Loucy (cell line): ENCODE results near the gene PLPP1.

Experiments used
- H2AFZ ChIP-seq: fragments of 200-600 bp; sonication (generic); 2 replicates; pipeline ENCODE4 v1.6.0; 2016; ENCODE audit warnings: antibody characterized with exemption, mild to moderate bottlenecking, low read length, moderate library complexity
- H3F3A ChIP-seq: fragments of 200-600 bp; 2 replicates; pipeline ENCODE4 v1.6.0; 2016; ENCODE audit warnings: antibody characterized with exemption, low read depth, mild to moderate bottlenecking
- H3K27me3 ChIP-seq: fragments of 200-600 bp; sonication (generic); 2 replicates; pipeline ENCODE4 v1.6.1; 2014; ENCODE audit warnings: low read length, mild to moderate bottlenecking; ENCODE audit not compliant: insufficient read depth, poor library complexity, severe bottlenecking
- H3K36me3 ChIP-seq: fragments of 200-600 bp; sonication (generic); 2 replicates; pipeline ENCODE4 v1.6.1; 2016; ENCODE audit warnings: low read length; ENCODE audit not compliant: insufficient read depth
- H3K4me1 ChIP-seq: fragments of 200-600 bp; sonication (generic); 2 replicates; pipeline ENCODE4 v1.5.1; 2014; ENCODE audit warnings: low read length, mild to moderate bottlenecking; ENCODE audit not compliant: insufficient read depth, poor library complexity, severe bottlenecking
- H3K4me2 ChIP-seq: fragments of 200-600 bp; sonication (generic); 2 replicates; pipeline ENCODE4 v1.6.0; 2014; ENCODE audit warnings: antibody characterized with exemption, low read length, low read depth, mild to moderate bottlenecking; ENCODE audit not compliant: poor library complexity, severe bottlenecking
- H3K4me3 ChIP-seq: fragments of 200-600 bp; sonication (generic); 2 replicates; pipeline ENCODE4 v1.5.1; 2014; ENCODE audit warnings: low read length, mild to moderate bottlenecking, mixed read lengths; ENCODE audit not compliant: poor library complexity, severe bottlenecking
- H3K79me2 ChIP-seq: fragments of 200-600 bp; sonication (generic); 2 replicates; pipeline ENCODE4 v1.6.1; 2014; ENCODE audit warnings: low read length; ENCODE audit not compliant: insufficient read depth
- H3K9ac ChIP-seq: fragments of 200-600 bp; sonication (generic); 2 replicates; pipeline ENCODE4 v1.6.0; 2014; ENCODE audit warnings: mild to moderate bottlenecking, low read depth, low read length, moderate library complexity; ENCODE audit not compliant: poor library complexity, severe bottlenecking
- H3K9me2 ChIP-seq: fragments of 200-600 bp; sonication (generic); replicated peaks from 2 replicates; pipeline ENCODE4 v1.6.1; 2016; ENCODE audit warnings: low read depth, low read length, mixed read lengths
- H3K9me3 ChIP-seq: fragments of 200-600 bp; sonication (generic); 2 replicates; pipeline ENCODE4 v1.6.1; 2014; ENCODE audit warnings: mild to moderate bottlenecking, antibody characterized with exemption, low read length, low read depth; ENCODE audit not compliant: insufficient read depth
- H4K20me1 ChIP-seq: fragments of 200-600 bp; sonication (generic); 2 replicates; pipeline ENCODE4 v1.6.0; 2014; ENCODE audit warnings: antibody characterized with exemption, low read length, mild to moderate bottlenecking; ENCODE audit not compliant: insufficient read depth, poor library complexity, severe bottlenecking
- EZH2phosphoT487 ChIP-seq: fragments of 200-600 bp; IDR thresholded peaks from 2 replicates; pipeline ENCODE4 v1.6.1; 2018; ENCODE audit warnings: antibody characterized with exemption, mild to moderate bottlenecking, moderate library complexity, borderline replicate concordance
- TF ChIP-seq, protein P1 (sequence below): fragments of 200-600 bp; sonication (generic); conservative IDR thresholded peaks from 2 replicates; pipeline ENCODE4 v1.5.1; 2014; ENCODE audit warnings: mild to moderate bottlenecking, antibody characterized with exemption, low read length

Gene PLPP1

DNA sequence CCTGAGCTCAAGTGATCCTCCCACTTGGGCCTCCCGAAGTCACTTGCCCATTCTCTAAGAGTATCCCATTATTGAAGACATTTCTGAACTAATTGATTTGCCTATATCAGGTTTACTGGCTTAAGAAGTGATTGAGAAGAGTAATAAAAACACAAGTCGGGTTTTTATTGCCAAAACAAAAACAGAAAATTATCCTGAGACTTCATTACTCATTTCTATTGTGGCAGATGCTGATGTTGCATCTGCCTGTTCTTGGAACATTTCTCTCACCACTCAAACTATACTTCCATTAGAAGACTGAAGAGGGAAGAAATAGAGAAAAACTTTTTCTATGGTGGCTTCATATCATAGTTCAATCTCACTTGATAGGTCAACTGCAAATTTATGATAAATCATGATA is 41.9 kb upstream of the PLPP1 start:
- H3K4me1 ChIP-seq = peaks cover 12% of the 10 kb centered on the region
- TF ChIP-seq, protein P1, sequence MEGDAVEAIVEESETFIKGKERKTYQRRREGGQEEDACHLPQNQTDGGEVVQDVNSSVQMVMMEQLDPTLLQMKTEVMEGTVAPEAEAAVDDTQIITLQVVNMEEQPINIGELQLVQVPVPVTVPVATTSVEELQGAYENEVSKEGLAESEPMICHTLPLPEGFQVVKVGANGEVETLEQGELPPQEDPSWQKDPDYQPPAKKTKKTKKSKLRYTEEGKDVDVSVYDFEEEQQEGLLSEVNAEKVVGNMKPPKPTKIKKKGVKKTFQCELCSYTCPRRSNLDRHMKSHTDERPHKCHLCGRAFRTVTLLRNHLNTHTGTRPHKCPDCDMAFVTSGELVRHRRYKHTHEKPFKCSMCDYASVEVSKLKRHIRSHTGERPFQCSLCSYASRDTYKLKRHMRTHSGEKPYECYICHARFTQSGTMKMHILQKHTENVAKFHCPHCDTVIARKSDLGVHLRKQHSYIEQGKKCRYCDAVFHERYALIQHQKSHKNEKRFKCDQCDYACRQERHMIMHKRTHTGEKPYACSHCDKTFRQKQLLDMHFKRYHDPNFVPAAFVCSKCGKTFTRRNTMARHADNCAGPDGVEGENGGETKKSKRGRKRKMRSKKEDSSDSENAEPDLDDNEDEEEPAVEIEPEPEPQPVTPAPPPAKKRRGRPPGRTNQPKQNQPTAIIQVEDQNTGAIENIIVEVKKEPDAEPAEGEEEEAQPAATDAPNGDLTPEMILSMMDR = no peak
- TF ChIP-seq EZH2phosphoT487 = no peak
- H3K79me2 ChIP-seq = no peaks in the 10 kb centered on the region
- H2AFZ ChIP-seq = no peak overlapping the region
- no peaks in the 10 kb centered on the region for H3K9me3 ChIP-seq
- no peaks in the 10 kb centered on the region for H3K27me3 ChIP-seq
- H3K4me3 ChIP-seq = no peak overlapping the region
- no peak overlapping the region for H3K9ac ChIP-seq
- no peaks in the 10 kb centered on the region for H3K36me3 ChIP-seq
- H3K9me2 ChIP-seq = no peaks in the 10 kb centered on the region
- peak overlapping the region; percentile 25 for H3K4me2 ChIP-seq
- no peaks in the 10 kb centered on the region for H4K20me1 ChIP-seq
- H3F3A ChIP-seq = no peaks in the 10 kb centered on the region

DNA sequence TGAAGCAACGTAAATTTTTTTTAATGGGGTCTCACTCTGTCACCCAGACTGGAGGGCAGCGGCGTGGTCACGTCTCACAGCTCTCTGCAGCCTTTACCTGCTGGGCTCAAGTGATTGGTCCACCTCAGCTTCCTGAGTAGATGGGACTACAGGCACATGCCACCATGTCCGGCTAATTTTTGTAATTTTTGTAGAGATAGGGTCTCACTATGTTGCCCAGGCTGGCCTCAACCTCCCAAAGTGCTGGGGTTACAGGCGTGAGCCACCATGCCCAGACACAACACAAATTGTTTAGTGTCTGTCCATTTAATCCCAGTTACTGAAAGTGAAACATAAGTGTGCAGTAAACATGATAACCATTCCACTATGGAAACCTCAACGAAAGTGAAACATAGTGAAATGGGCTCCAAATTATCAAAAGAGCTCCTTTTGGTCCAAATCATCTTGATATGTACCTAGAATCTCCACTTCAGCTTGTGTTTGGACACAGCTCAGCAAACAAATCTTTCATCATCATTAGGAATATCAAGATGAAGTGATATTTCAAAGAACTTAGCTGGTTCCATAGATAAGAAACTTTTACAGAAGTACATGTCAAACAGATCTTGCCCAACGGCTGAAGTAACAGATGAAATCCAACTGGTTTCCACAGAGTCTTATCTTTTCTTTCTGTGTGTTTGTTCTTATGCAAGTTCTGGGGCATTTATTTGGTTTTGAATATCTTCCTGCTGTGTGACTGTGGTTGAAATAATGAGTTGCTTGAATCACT is 41.2 kb upstream of the PLPP1 start:
- peaks cover 12% of the 10 kb centered on the region for H3K4me1 ChIP-seq
- H3K4me2 ChIP-seq = peak overlapping the region; percentile 25
- no peak overlapping the region for H3K4me3 ChIP-seq
- TF ChIP-seq, protein P1 = no peak
- TF ChIP-seq EZH2phosphoT487 = no peak
- H3K9me3 ChIP-seq = no peaks in the 10 kb centered on the region
- H3K9me2 ChIP-seq = no peaks in the 10 kb centered on the region
- H3K36me3 ChIP-seq = no peaks in the 10 kb centered on the region
- H3K27me3 ChIP-seq = no peaks in the 10 kb centered on the region
- H3K9ac ChIP-seq = no peak overlapping the region
- H4K20me1 ChIP-seq = no peaks in the 10 kb centered on the region
- no peaks in the 10 kb centered on the region for H3K79me2 ChIP-seq
- H3F3A ChIP-seq = no peaks in the 10 kb centered on the region
- H2AFZ ChIP-seq = peak overlapping the region; percentile 5; the same call in 1 of the 2 replicates

DNA sequence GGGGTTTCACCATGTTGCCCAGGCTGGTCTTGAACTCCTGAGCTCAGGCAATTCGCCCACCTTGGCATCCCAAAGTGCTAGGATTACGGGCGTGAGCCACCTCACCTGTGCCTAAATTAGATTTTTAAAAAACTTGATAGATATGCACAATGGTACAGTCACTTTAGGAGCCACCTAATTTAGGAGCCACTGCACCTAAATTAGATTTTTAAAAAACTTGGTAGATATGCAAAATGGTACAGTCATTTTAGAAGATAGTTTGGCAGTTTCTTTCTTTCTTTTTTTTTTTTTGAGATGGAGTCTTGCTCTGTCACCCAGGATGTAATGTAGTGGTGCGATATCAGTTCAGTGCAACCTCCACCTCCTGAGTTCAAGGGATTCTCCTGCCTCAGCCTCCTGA is 37.8 kb upstream of the PLPP1 start:
- Histone ChIP-seq H4K20me1 (no peaks in the 10 kb centered on the region), H3K27me3 (no peaks in the 10 kb centered on the region), H3K9me3 (no peaks in the 10 kb centered on the region), H3K4me3 (no peak overlapping the region), H3K9me2 (no peaks in the 10 kb centered on the region), H3K4me1 (peaks cover 12% of the 10 kb centered on the region), H3K79me2 (no peaks in the 10 kb centered on the region), H3K4me2 (no peak overlapping the region), H3F3A (no peaks in the 10 kb centered on the region), H3K36me3 (no peaks in the 10 kb centered on the region), H3K9ac (no peak overlapping the region), H2AFZ (no peak overlapping the region)
- TF ChIP-seq, protein P1 = no peak
- TF ChIP-seq EZH2phosphoT487 = no peak
